ENCODE results near the gene PCDHGA4.
A peak's percentile ranks its signal among the peaks of the same experiment; 100 is the strongest.
"Not testable (repeated sequence)": the region's sequence is repeated elsewhere in the genome, so short reads cannot be mapped to it uniquely, and the experiment has no call there.

The PCDHGA4 gene

DNA sequence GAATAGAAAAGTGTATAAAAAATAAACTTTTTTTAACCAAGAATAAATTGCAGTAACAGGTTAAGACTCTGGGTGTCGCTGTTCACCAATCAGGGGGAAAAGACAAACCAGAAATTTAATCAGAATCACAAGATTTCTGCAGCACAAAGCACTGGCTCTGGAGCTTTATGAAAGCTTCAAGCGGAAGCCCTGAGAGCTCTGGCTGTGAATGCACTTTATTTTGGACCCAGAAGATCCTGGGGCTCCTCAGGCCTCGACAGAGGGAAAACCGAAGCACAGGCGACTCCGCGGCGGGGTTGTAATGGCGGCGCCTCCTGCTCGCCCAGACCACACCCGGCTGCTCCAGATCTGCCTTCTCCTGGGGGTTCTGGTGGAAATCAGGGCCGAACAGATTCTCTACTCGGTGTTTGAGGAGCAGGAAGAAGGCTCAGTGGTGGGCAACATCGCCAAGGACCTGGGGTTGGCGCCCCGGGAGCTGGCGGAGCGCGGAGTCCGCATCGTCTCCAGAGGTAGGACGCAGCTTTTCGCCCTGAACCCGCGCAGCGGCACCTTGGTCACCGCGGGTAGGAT is at the start of gene PCDHGA4:
Gene PCDHGA4, plus strand, starts transcription at position 122 of the 570 bp plus-strand sequence. Its CDS starts 87 bp downstream, at position 209.
- no peak for DNase-seq (ENCODE audit: low read depth, low spot score)

DNA sequence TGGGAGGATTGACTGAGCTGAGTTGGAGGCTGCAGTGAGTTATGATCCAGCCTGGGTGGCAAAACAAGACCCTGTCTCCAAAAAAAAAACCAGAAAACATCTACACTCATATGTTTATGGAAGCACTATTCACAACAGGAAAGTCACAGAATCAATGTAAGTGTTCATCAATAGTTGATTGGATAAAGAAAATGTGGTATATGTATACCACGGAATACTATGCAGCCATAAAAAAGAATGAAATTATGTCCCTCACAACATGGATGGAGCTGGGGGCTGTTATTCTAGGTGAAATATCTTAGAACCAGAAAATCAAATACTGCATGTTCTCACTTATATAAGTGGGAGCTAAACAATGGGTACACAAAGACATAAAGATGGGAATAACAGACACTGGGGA is 48.2 kb upstream of the PCDHGA4 start:
- no peak for DNase-seq (ENCODE audit: low read depth, low spot score)

DNA sequence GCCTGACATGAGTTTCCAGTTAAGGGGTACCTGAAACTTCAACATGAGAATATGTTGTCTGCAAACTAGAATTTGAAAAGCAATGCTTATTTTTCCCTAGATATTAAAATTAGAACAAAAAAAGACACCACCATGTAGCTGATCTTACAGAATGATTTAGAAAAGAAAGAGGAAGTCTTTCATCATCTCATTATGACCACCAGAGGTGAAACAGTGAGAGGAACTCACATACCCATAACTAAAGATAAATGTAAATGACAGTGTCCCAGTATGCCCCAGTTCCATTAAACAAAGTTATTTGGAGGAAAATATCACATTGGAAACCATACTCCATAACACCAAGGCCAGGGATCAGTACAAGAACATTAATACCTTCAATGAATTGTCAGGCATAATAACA is 41.1 kb upstream of the PCDHGA4 start:
- DNase-seq (ENCODE audit: low read depth, low spot score): no peak

DNA sequence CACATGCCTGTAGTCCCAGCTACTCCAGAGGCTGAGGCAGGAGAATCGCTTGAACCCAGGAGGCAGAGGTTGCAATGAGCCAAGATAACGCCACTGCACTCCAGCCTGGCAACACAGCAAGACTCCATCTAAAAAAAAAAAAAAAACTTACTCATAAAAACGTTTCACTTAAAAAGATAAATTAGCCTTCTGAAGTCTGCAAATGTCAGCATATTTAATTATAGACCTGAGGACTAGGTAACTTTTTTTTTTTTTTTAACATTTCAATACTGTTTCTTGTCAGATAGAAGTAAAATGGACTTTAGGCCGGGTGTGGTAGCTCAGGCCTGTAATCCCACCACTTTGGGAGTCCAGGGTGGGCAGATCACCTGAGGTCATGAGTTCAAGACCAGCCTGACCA is 37.9 kb upstream of the PCDHGA4 start:
- DNase-seq (ENCODE audit: low read depth, low spot score): not testable (repeated sequence)

DNA sequence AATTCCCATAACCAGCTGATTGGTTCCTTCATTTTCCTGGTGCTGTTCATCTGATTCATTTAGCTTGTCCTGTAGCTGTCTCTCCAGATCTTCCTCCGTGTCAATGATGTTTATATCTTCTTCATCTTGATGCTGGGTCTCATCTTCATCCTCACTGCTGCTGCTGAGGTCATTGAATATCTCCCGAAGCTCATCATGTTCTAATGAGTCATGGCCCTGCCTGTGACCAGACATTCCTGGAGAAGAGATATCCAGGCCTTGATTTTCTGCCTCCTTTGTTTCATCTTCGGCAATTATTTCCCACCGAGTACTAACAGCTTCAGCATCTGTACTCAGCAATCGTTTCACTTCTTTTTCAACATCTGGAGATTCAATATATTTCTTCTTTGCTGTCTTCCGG is 35.6 kb upstream of the PCDHGA4 start:
- no peak for DNase-seq (ENCODE audit: low read depth, low spot score)

DNA sequence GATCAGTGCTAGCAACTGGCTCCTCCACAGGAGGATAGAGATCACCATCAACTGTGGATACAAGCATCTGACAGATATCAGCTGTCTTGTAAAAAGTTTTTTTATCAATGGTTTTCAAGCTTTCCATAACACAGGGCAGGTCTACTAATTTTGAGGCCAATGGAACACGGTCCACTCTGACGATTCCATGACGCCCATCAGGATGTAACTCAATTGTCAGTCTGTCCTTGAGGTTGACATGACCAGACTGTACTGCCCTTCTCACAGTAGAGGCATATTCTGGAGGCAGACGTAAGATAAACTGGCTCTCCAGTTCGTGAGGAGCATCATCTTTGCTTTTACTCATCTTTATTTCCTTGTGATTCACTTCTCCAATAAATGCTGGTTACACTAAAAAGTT is 35.1 kb upstream of the PCDHGA4 start:
- DNase-seq (ENCODE audit: low read depth, low spot score): no peak

DNA sequence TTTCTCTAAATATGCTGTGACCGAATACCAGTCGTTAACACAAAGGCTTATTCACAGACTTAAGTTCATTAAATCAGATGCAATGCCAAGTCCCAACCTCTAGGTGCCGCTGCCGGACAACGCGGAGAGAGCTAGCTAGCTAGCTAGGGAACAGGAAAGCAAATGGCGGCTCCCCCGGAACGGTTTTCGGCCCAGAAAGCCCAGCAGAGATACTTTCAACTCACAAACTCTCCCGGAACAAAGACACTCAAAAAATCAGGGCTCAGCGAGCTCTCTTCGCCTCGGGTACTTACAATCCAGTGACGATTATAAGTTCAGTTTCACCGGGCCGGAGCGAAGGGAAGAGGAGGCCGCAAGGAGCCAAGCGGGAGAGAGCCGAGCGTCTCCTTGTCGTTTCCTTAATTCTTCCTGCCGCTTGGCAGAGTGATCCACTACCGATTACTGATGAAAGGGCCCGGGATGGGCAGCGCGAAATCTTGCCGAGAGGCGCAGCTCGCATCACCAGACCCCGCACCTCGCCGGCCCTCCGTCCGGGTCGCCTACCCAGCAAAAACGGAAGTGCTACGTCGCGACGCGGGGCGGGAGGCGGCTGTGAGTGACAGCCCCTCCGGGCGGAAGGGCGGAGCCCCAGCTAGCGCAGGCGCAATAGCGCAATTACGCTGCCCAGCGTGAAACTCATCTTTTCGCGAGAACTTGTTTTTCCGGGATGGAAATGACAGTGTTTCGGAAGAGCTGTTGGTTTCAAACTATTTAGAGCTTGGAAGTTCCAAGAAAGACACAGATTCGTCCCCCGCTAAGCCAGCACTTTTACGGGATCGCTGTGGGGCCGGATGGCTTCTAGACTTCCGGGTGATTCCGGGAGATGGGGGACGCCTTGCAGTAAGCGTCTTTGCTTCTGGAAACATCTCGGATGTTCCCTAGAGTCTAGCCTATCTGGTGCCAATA is 34.3 kb upstream of the PCDHGA4 start, which contains the start of gene TAF7:
Gene TAF7, minus strand, starts transcription at position 560 of the 945 bp plus-strand sequence. CDS start 740 bp downstream, outside the sequence.
- DNase-seq (ENCODE audit: low read depth, low spot score): peak; percentile 84

DNA sequence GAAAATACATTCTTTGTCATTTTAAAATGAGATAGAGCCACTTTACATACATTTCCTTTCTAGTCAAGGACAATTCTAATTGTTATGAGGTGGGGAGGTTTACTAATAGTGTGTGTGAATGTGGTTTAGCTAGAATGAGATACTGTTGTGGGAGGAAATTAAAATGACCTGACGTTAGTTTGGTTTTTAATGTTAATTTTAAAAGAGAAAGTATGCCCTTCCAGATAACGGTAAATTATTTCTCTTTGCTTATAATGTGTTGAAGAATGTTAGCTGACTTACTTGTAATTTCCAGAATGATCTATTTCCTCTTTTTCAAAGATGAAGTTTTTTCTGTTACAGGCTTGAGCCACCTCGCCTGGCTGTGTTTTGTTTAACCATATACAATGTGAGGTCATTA is 32.6 kb upstream of the PCDHGA4 start:
- no peak for DNase-seq (ENCODE audit: low read depth, low spot score)

DNA sequence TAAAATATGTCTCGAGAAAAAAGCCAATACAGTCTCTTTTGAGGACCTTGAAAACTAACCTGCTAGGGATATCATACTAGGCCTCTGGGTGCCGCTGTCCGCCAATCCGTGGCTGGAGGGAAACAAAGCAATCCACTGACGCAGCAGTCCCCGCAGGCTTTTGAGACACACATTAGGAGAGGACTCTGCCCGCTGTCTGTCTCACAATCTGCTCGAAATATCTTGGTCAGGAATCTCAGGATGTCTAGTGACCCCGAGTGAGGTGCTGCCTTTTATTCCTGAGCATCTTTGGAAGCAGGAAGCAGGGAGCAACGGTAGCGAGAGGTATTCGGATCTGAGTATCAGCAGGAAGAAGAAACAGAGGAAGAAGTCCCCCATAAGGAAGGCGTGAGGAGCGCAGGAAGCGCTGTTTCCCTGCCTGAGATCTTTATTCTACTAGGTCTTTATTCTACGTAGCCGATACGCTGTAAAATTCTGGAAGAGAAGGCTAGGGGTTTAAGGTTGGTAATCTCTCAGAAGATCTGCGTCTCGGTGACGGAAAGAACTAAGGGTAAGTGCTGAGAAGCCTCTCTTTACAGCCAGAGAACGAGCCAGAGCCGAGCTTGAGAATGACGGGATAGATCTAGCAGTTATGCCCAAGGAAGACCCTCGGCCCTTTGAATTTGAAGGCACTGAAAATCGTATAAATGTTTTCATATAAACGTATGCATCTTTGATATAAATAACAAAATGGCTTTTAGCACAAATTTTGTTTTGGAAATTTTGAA is 28.6 kb upstream of the PCDHGA4 start:
- peak; percentile 23 for DNase-seq (ENCODE audit: low read depth, low spot score)

DNA sequence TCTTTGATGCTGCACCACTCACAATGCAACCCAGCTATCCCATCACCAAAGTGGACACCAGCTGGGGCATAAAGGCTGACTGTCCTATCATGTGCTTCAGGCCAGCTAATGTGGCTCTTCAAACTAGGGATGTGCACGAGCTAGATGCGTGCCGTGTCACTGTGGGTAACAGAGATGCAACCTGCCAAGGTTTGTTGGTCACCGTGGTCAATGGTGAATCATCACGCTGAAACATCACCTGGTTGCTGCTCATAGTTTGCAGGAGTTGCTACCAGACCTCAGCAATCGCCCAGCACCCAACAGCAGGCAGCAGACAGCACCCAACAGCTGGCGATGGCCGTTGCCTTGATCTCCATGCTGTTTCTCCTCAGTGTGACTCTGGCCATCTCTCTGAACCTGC is 26.6 kb upstream of the PCDHGA4 start:
- DNase-seq (ENCODE audit: low read depth, low spot score): no peak

DNA sequence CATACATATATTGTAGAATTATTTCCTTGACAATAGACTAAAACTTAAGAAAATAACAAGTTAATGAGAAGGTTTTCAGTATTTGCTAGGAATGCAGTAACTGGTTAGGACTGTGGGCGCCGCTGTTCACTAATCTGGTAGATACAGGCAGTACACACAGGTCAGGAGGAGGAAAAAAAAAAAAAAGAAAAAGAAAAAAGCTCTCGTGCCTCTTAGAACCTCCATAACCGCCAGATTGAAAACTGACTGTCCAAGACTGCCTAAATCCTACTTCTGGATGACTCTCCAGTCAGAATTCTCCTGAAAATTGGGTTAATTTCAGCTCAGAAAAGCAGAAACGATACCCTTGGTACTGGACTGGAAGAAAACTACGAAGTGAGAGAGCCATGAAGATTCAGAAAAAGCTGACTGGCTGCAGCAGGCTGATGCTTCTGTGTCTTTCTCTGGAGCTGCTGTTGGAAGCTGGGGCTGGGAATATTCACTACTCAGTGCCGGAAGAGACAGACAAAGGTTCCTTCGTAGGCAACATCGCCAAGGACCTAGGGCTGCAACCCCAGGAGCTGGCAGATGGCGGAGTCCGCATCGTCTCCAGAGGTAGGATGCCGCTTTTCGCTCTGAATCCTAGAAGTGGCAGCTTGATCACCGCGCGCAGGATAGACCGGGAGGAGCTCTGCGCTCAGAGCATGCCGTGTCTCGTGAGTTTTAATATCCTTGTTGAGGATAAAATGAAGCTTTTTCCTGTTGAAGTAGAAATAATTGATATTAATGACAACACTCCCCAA is 24.3 kb upstream of the PCDHGA4 start, which contains the start of gene PCDHGA1:
Gene PCDHGA1, plus strand, starts transcription at position 216 of the 782 bp plus-strand sequence.
- no peak for DNase-seq (ENCODE audit: low read depth, low spot score)

DNA sequence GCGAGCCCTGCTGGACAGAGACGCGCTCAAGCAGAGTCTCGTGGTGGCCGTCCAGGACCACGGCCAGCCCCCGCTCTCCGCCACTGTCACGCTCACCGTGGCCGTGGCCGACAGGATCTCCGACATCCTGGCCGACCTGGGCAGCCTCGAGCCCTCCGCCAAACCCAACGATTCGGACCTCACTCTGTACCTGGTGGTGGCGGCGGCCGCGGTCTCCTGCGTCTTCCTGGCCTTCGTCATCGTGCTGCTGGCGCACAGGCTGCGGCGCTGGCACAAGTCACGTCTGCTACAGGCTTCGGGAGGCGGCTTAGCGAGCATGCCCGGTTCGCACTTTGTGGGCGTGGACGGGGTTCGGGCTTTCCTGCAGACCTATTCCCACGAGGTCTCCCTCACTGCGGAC is 22.2 kb upstream of the PCDHGA4 start:
- not testable (repeated sequence) for DNase-seq (ENCODE audit: low read depth, low spot score)

DNA sequence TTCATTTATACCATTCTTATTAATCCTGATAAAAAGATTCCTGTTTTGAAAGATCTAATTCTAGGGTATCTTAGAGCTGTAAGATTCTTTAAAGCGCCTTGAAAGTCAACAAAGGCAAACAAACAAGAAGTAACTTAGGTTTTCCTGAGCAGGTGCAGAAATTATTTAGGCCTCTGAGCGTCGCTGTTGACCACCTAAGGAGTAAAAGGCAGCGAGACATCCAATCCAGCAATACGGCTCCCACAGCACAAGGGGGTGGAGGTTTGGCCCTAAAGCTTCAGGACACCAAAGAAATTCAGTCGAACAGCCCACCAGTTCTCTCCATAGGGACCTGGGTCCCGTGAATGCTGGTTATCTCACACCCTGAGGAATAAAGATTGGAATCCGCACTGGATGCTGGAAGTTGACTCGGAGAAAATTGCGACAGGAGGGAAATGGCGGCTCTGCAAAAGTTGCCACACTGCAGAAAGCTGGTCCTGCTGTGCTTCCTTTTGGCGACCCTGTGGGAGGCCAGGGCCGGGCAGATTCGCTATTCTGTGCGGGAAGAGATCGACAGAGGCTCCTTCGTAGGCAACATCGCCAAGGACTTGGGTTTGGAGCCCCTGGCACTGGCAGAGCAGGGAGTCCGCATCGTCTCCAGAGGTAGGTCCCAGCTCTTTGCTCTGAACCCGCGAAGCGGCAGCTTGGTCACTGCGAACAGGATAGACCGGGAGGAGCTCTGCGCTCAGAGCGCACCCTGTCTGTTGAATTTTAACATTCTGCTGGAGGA is 16.1 kb upstream of the PCDHGA4 start, which contains the start of gene PCDHGA2:
Gene PCDHGA2, plus strand, starts transcription at position 223 of the 769 bp plus-strand sequence.
- DNase-seq (ENCODE audit: low read depth, low spot score): no peak

DNA sequence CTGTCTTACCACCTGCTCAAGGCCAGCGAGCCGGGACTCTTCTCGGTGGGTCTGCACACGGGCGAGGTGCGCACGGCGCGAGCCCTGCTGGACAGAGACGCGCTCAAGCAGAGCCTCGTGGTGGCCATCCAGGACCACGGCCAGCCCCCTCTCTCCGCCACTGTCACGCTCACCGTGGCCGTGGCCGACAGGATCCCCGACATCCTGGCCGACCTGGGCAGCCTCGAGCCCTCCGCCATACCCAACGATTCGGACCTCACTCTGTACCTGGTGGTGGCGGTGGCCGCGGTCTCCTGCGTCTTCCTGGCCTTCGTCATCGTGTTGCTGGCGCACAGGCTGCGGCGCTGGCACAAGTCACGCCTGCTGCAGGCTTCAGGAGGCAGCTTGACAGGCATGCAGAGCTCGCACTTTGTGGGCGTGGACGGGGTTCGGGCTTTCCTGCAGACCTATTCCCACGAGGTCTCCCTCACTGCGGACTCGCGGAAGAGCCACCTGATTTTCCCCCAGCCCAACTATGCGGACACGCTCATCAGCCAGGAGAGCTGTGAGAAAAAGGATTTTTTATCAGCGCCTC is 14.0 kb upstream of the PCDHGA4 start:
- DNase-seq (ENCODE audit: low read depth, low spot score): not testable (repeated sequence)

DNA sequence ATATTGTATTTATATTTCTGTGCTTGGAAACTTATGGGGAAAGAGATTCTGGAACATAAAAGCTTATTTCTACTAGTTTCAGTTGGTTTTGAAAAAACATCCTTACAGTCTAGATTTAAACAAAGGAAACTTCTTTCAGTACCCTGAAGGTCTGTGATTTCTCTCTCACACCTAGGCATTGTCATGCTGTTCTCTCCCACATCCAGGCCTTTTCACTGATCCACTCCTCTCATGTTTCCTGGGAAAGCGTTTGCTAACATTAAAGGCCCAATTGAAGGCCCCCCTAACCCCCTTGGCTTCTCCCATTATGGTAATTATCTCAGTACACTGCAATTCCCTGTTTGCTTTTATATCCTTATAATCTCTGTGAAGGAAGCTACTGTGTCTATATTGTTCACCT is 12.0 kb upstream of the PCDHGA4 start:
- no peak for DNase-seq (ENCODE audit: low read depth, low spot score)

DNA sequence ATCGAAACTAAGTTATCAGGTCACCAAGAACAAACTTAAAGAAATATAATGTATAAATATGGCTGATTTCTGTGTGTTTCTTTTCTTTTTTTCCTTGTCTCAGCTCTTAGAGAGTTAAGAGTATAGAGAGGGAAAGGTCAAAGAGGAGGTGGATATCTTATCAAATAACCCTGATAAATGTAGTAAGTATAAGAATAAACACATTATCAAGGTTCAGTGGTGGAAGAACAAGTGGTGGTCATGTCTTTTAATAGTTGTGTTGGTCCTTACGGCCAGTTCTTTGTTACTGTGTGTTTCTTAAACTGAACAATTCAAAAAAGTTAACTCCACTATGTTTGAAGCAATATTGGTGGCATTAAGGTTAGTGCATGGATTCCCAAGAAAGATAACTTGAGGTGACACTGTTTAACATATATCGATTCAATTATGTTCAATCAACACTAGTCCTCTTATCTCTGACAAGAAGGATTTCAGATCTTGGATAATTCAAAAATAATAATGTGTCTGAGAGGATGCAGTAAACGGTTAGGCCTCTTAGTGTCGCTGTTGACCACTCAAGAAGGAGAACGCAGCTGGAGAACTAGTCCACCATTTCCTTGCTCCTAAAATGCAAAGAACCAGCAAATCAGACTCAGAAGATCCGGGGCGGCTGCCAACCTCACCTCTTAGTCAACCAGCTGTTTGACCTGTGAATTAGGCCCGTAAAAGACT is 11.4 kb upstream of the PCDHGA4 start, which contains the start of gene PCDHGA3:
Gene PCDHGA3, plus strand, starts transcription at position 588 of the 711 bp plus-strand sequence. CDS start 205 bp downstream, outside the sequence.
- no peak for DNase-seq (ENCODE audit: low read depth, low spot score)

DNA sequence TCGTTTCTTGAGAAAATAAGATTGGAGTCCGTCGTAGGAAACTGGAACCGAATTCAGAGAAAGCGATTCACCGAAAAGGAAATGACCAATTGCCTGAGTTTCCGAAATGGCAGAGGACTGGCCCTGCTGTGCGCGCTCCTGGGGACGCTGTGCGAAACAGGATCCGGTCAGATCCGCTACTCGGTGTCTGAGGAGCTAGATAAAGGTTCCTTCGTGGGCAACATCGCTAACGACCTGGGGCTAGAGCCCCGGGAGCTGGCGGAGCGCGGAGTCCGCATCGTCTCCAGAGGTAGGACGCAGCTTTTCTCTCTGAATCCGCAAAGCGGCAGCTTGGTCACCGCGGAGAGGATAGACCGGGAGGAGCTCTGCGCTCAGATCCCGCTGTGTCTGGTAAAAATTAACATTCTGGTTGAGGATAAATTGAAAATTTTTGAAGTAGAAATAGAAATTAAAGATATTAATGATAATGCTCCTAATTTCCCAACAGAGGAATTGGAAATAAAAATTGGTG is 10.8 kb upstream of the PCDHGA4 start:
- DNase-seq (ENCODE audit: low read depth, low spot score): no peak

DNA sequence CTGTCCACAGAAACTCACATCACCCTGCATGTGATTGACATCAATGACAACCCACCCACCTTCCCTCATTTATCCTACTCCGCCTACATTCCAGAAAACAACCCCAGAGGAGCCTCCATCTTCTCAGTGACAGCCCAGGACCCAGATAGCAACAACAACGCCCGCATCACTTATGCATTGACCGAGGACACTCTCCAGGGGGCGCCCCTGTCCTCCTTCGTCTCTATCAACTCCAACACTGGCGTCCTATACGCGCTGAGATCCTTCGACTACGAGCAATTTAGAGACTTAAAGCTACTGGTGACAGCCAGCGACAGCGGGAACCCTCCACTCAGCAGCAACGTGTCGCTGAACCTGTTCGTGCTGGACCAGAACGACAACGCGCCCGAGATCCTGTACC is 9.5 kb upstream of the PCDHGA4 start:
- DNase-seq (ENCODE audit: low read depth, low spot score): no peak

DNA sequence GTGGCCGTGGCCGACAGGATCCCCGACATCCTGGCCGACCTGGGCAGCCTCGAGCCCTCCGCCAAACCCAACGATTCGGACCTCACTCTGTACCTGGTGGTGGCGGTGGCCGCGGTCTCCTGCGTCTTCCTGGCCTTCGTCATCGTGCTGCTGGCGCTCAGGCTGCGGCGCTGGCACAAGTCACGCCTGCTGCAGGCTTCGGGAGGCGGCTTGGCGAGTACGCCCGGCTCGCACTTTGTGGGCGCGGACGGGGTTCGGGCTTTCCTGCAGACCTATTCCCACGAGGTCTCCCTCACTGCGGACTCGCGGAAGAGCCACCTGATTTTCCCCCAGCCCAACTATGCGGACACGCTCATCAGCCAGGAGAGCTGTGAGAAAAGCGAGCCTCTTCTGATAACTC is 8.8 kb upstream of the PCDHGA4 start:
- DNase-seq (ENCODE audit: low read depth, low spot score): not testable (repeated sequence)

All from activated naive CD8-positive, alpha-beta T cell treated with anti-CD3 and anti-CD28 coated beads, Interleukin-2, amount 50 U/mL, for 16 hours (primary cell).